Right lobe of liver (tissue), 6 donors: ENCODE measurements around the gene TRPM3. TPM values are rescaled to one million over a fixed set of nuclear protein-coding genes. Genes with fewer than 3 reads are reported as not detected.

ENCODE experiments used
- ATAC-seq, 4 donors: fragments of 200-7000 bp; cut with Tn5 transposase; one replicate each; pipeline ENCODE4 v1.9.1; 2020; ENCODE audit warnings: mild to moderate bottlenecking in 4 of 4, moderate library complexity in 4 of 4
- DNase-seq, 3 donors: peaks; one replicate each; pipeline ENCODE4 v3.0.0-alpha.2; 2020
- H3K27ac ChIP-seq, 3 donors: fragments of 200-600 bp; one replicate each; pipeline ENCODE4 v1.8.0; 2022
- H3K27me3 ChIP-seq, 2 donors: fragments of 200-600 bp; one replicate each; pipeline ENCODE4 v1.8.0; 2022
- H3K36me3 ChIP-seq, 4 donors: fragments of 200-600 bp; sonication (generic) in 1 of 4; one replicate each; pipeline versions ENCODE4 v1.5.1 to v1.8.0; 2017 to 2022; ENCODE audit warnings: control low read depth in 1 of 4
- H3K4me1 ChIP-seq, 4 donors: fragments of 200-600 bp; sonication (generic) in 1 of 4; one replicate each; pipeline versions ENCODE4 v1.5.1 to v1.8.0; 2017 to 2022; ENCODE audit warnings: control low read depth in 1 of 4
- H3K4me3 ChIP-seq, 3 donors: fragments of 200-600 bp; one replicate each; pipeline ENCODE4 v1.8.0; 2022
- H3K9me3 ChIP-seq, 4 donors: fragments of 200-600 bp; sonication (generic) in 1 of 4; one replicate each; pipeline versions ENCODE4 v1.5.1 to v1.8.0; 2017 to 2022; ENCODE audit warnings: control low read depth in 1 of 4
- CTCF ChIP-seq, 4 donors: fragments of 200-600 bp in 3 of 4; fragments of 450-650 bp in 1 of 4; IDR thresholded peaks; one replicate each; pipeline versions ENCODE4 v1.5.1 to v1.8.0; 2016 to 2022; ENCODE audit warnings: antibody characterized with exemption in 4 of 4, mild to moderate bottlenecking in 2 of 4
- POLR2A ChIP-seq: fragments of 450-650 bp; IDR thresholded peaks from one replicate; pipeline ENCODE4 v1.6.1; 2017; ENCODE audit warnings: antibody characterized with exemption, mild to moderate bottlenecking
- WGBS: methylation state at CpG from one replicate; pipeline ENCODE4 v1.1.6; 2018; ENCODE audit warnings: low coverage, low lambda C conversion rate; ENCODE audit not compliant: insufficient coverage; ENCODE audit errors: missing lambda C conversion rate; 5-methylcytosine and 5-hydroxymethylcytosine counted together
- intact Hi-C, 2 donors: fragments of 100-400 bp; cut with DNase I; formaldehyde crosslinking; loops; one replicate each; pipeline versions ENCODE4 v1.11.2 to v1.14.1; 2022
- total RNA-seq, 6 experiments: library from RNA; depleted of rRNA in 2 of 6; stranded (reverse); fragments of >200 nt in 2 of 6; fragmentation: NEBNext Ultra II Directional in 3 of 6; extraction: Animal tissue kit (Norgen Biotek cat#: 25700) in 3 of 6; gene quantifications; one replicate each; pipeline versions ENCODE4 v1.1.0 to v1.2.4, GENCODE V29; 2016 to 2023
- donor health status: DM: no; HTN: yes; CAD: no.
- donor health status: DM: no; HTN: no; CAD: no.
- donor health status: DM: no; HTN: no; CAD: no.
- donor health status: DM: no; HTN: yes; CAD: no.
- donor health status: DM: no; HTN: yes; CAD: no.

Gene TRPM3
- total RNA-seq, 6 experiments from 2014 or later, result 0.26 to 0.56 (median 0.39) TPM

DNA sequence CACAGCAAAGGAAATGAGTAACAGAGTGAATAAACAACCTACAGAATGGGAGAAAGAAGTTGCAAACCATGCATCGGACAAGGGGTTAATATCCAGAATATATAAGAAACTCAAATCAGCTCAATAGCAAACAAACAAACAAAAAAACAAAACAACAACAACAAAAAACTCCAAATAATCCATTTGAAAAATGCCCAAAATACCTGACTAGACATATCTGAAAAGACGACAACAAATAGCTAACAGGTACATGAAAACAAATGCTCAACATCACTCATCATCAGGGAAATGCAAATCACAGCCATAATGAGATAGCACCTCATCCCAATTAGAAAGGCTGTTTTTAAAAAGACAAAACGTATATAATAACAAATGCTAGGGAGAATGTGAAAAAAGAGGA is 111.2 kb downstream of the TRPM3 start:
- peaks cover 0 to 8% (median 0%) of the 10 kb centered on the region in 4 donors for H3K9me3 ChIP-seq

DNA sequence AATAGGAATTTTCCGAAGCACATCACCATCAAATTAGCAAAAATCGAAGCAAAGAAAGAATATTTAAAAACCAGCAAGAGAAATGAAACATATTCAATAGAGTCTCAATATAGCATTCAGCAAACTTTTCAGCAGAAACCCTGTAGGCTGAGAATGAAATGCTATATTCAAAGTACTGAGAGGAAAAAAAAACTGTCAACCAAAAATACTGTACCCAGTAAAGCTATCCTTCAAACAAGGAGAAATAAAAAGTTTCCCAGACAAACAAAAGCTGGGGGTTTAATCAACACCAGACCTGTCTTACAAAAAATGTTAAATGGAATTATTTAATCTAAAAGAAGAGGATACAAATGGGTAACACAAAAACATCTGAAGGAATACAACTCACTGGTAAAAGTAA is 116.0 kb downstream of the TRPM3 start:
- Histone ChIP-seq H3K4me1 (no peaks in the 10 kb centered on the region), H3K36me3 (no peaks in the 10 kb centered on the region), H3K27ac (no peak overlapping the region), H3K27me3 (no peaks in the 10 kb centered on the region), H3K4me3 (no peak overlapping the region), H3K9me3 (peaks cover 0 to 13% (median 0%) of the 10 kb centered on the region in 4 donors)
- DNase-seq (no peak), ATAC-seq (no peak)
- no peak for TF ChIP-seq CTCF (IDR thresholded peaks at IDR 0.05)
- TF ChIP-seq POLR2A, result no peak
- intact Hi-C loops, result no loop called here
- WGBS, result 56% methylated on average over 2 of the region's 2 CpGs

More for the DNA sequence above, 111.2 kb downstream of the TRPM3 start:
- Histone ChIP-seq H3K27ac (no peak overlapping the region), H3K27me3 (no peaks in the 10 kb centered on the region), H3K36me3 (no peaks in the 10 kb centered on the region), H3K4me3 (no peak overlapping the region), H3K4me1 (no peaks in the 10 kb centered on the region)
- ATAC-seq, result no peak
- 79% methylated on average over 3 of the region's 3 CpGs for WGBS
- intact Hi-C loops, result no loop called here
- no peak for TF ChIP-seq POLR2A
- TF ChIP-seq CTCF (IDR thresholded peaks at IDR 0.05), result no peak
- DNase-seq, result no peak

DNA sequence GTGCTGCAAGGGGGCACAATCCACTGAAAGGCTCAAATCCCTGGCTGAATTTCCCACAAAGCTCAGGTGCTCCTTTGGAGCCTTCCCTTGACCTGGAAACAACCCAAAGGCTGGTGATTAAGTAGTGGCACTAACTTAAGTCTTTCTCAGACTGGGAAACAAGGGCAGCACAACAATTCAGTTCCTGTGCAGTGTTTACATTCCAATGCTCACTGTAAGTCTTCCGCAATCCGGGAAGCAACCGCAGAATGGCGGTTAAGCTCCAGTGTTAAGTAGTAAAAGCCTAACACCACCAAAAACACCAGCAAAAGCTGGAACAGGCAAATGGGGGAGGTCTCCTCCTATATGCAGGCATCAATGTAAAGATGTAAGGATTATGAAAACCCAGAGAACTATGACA is 117.2 kb downstream of the TRPM3 start:
- DNase-seq (no peak), ATAC-seq (no peak)
- Histone ChIP-seq H3K27me3 (no peaks in the 10 kb centered on the region), H3K4me3 (no peak overlapping the region), H3K27ac (no peak overlapping the region), H3K9me3 (peaks cover 0 to 13% (median 0%) of the 10 kb centered on the region in 4 donors), H3K4me1 (no peaks in the 10 kb centered on the region), H3K36me3 (no peaks in the 10 kb centered on the region)
- intact Hi-C loops, result no loop called here
- 98% methylated on average over 4 of the region's 4 CpGs for whole genome bisulfite sequencing
- TF ChIP-seq CTCF (IDR thresholded peaks at IDR 0.05) (no peak), POLR2A (no peak)

- no peak for DNase-seq
- TF ChIP-seq POLR2A (no peak), CTCF (IDR thresholded peaks at IDR 0.05) (peak; percentile 14 to 29 (median 20))
- ATAC-seq, result peak in 3 of 4 donors; percentile 44 to 54 (median 48)
- no peaks in the 10 kb centered on the region for H3K27me3 ChIP-seq
- intact Hi-C loops, result no loop called here
- no peaks in the 10 kb centered on the region for H3K4me1 ChIP-seq
- no peak overlapping the region for H3K4me3 ChIP-seq
- H3K9me3 ChIP-seq, result peaks cover 0 to 13% (median 0%) of the 10 kb centered on the region in 4 donors
- H3K27ac ChIP-seq, result no peak overlapping the region
- H3K36me3 ChIP-seq, result no peaks in the 10 kb centered on the region
- 100% methylated on average over 4 of the region's 4 CpGs for WGBS
Measured at GRCh38 chr9:71003346-71003745, 118.1 kb downstream of the TRPM3 start.
